GM18907 (cell line): ENCODE results near the gene ASB6.

ENCODE experiments used
- ATAC-seq: cut with Tn5 transposase; IDR thresholded peaks from one replicate; pipeline ENCODE4 v1.9.1; 2021; ENCODE audit warnings: mild to moderate bottlenecking, moderate library complexity; ENCODE audit not compliant: unreplicated experiment

ASB6 gene

GRCh38 chr9:129641750-129642585 is at the start of gene ASB6:
Gene ASB6 (minus strand): TSS chr9:129642151. CDS start chr9:129641999, 152 bp downstream.
- peak; percentile 89 for ATAC-seq

GRCh38 chr9:129688285-129689043 is 46.5 kb upstream of the ASB6 start:
- ATAC-seq = no peak

- ATAC-seq = no peak
Measured at GRCh38 chr9:129687391-129687790, 45.4 kb upstream of the ASB6 start.

- ATAC-seq = no peak
Measured at GRCh38 chr9:129686736-129687135, 44.8 kb upstream of the ASB6 start.

- no peak for ATAC-seq
Measured at GRCh38 chr9:129685933-129686259, 43.9 kb upstream of the ASB6 start.

- ATAC-seq = no peak
Measured at GRCh38 chr9:129685220-129685932, 43.4 kb upstream of the ASB6 start.

GRCh38 chr9:129682381-129682780 is 40.4 kb upstream of the ASB6 start:
- ATAC-seq = no peak

- no peak for ATAC-seq
Measured at GRCh38 chr9:129681924-129682323, 40.0 kb upstream of the ASB6 start.

- no peak for ATAC-seq
Measured at GRCh38 chr9:129679537-129679936, 37.6 kb upstream of the ASB6 start.

- ATAC-seq = no peak
Measured at GRCh38 chr9:129678844-129679243, 36.9 kb upstream of the ASB6 start.

- no peak for ATAC-seq
Measured at GRCh38 chr9:129677456-129677855, 35.5 kb upstream of the ASB6 start.

- ATAC-seq = no peak
Measured at GRCh38 chr9:129676975-129677374, 35.0 kb upstream of the ASB6 start.

GRCh38 chr9:129676287-129676686 is 34.3 kb upstream of the ASB6 start:
- ATAC-seq = no peak

- no peak for ATAC-seq
Measured at GRCh38 chr9:129675620-129676019, 33.7 kb upstream of the ASB6 start.

GRCh38 chr9:129674229-129674628 is 32.3 kb upstream of the ASB6 start:
- no peak for ATAC-seq

- ATAC-seq = no peak
Measured at GRCh38 chr9:129673602-129674001, 31.7 kb upstream of the ASB6 start.

GRCh38 chr9:129672702-129673101 is 30.8 kb upstream of the ASB6 start:
- ATAC-seq = no peak

GRCh38 chr9:129671519-129671918 is 29.6 kb upstream of the ASB6 start:
- no peak for ATAC-seq

- no peak for ATAC-seq
Measured at GRCh38 chr9:129671065-129671464, 29.1 kb upstream of the ASB6 start.

- ATAC-seq = no peak
Measured at GRCh38 chr9:129669946-129670345, 28.0 kb upstream of the ASB6 start.

- no peak for ATAC-seq
Measured at GRCh38 chr9:129669141-129669718, 27.3 kb upstream of the ASB6 start.
